ENCODE measurements around the gene TIAM1.

DNA sequence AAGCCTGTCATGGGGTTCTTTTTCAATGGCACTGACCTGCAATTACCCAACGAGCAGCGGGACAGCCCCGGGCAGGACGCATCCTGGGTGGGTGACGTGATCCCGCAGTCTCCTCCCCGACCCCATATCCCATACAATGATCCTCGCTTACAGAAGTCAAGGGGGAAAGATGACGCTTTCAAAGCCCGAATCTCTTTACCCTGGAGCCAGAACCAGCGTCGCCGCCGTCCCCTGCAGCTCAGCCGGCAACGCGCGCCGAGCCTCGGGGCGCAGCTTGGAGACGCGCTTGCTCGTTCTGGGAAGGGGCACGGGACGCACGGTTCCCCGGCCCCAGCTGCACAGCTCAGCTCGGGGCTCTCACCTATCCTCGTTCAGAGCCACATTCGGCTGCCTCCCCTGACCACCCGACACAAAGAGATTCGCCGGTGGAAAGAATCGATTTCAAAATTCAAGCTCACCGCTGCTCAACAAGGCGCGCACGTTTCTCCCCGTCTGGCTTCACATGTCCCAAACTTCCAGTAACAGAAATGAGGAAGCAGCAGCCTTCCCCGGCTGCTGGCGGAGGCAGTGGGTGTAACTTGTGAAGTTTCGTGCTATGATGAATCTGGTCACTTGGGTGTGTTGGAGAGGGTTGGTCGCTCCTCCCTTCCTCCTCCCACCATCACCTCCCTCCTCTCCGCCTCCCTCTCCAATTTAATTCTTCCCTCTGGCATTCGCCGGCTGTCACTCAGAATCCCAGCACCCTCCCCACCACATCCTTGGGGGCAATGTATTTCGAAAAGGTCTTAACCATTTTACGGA, at the start of gene TIAM1:
- TF ChIP-seq, protein P1, sequence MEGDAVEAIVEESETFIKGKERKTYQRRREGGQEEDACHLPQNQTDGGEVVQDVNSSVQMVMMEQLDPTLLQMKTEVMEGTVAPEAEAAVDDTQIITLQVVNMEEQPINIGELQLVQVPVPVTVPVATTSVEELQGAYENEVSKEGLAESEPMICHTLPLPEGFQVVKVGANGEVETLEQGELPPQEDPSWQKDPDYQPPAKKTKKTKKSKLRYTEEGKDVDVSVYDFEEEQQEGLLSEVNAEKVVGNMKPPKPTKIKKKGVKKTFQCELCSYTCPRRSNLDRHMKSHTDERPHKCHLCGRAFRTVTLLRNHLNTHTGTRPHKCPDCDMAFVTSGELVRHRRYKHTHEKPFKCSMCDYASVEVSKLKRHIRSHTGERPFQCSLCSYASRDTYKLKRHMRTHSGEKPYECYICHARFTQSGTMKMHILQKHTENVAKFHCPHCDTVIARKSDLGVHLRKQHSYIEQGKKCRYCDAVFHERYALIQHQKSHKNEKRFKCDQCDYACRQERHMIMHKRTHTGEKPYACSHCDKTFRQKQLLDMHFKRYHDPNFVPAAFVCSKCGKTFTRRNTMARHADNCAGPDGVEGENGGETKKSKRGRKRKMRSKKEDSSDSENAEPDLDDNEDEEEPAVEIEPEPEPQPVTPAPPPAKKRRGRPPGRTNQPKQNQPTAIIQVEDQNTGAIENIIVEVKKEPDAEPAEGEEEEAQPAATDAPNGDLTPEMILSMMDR (IDR thresholded peaks at IDR 0.05; ENCODE audit: low read depth, low read length): no peak
- TF ChIP-seq, protein P2, sequence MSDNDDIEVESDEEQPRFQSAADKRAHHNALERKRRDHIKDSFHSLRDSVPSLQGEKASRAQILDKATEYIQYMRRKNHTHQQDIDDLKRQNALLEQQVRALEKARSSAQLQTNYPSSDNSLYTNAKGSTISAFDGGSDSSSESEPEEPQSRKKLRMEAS (IDR thresholded peaks at IDR 0.05; ENCODE audit: low read depth, low read length): no peak
- TF ChIP-seq POLR2A (IDR thresholded peaks at IDR 0.05; ENCODE audit: extremely low read depth, insufficient read length) (no peak), MYC (IDR thresholded peaks at IDR 0.05; ENCODE audit: low read depth, low read length) (no peak)
